ENCODE data around the gene SAC3D1.

SAC3D1 gene

GRCh38 chr11:65060913-65061408 lies 20.0 kb downstream of the SAC3D1 start:
- DNase-seq = no peak

GRCh38 chr11:65063532-65063931 lies 22.5 kb downstream of the SAC3D1 start:
- DNase-seq = no peak

- no peak for DNase-seq
Measured at GRCh38 chr11:65064847-65065240, 23.8 kb downstream of the SAC3D1 start.

GRCh38 chr11:65065851-65066250 lies 24.8 kb downstream of the SAC3D1 start:
- no peak for DNase-seq

- DNase-seq = no peak
Measured at GRCh38 chr11:65066315-65066714, 25.3 kb downstream of the SAC3D1 start.

- no peak for DNase-seq
Measured at GRCh38 chr11:65066805-65067291, 25.8 kb downstream of the SAC3D1 start.

GRCh38 chr11:65067446-65067845 lies 26.4 kb downstream of the SAC3D1 start:
- no peak for DNase-seq

- no peak for DNase-seq
Measured at GRCh38 chr11:65069217-65069616, 28.2 kb downstream of the SAC3D1 start.

- DNase-seq = no peak
Measured at GRCh38 chr11:65071907-65072630, 31.1 kb downstream of the SAC3D1 start.

- no peak for DNase-seq
Measured at GRCh38 chr11:65072631-65072966, 31.6 kb downstream of the SAC3D1 start.

GRCh38 chr11:65077451-65077850 lies 36.4 kb downstream of the SAC3D1 start:
- no peak for DNase-seq

GRCh38 chr11:65078151-65078550 lies 37.1 kb downstream of the SAC3D1 start:
- DNase-seq = peak; percentile 62

GRCh38 chr11:65078786-65079342 lies 37.9 kb downstream of the SAC3D1 start:
- DNase-seq = no peak

GRCh38 chr11:65083134-65083833 lies 42.3 kb downstream of the SAC3D1 start:
- no peak for DNase-seq

GRCh38 chr11:65083834-65084597 lies 43.0 kb downstream of the SAC3D1 start, which contains the start of the genes CDCA5 and ZFPL1:
TSS of gene CDCA5 (minus strand) at chr11:65084040. CDS start at chr11:65083978, 62 bp downstream.
TSS of gene ZFPL1 (plus strand) at chr11:65084222. CDS start at chr11:65084699, 477 bp downstream.
- peak; percentile 94 for DNase-seq

GRCh38 chr11:65084598-65085375 lies 43.8 kb downstream of the SAC3D1 start:
- no peak for DNase-seq

GRCh38 chr11:65085446-65085845 lies 44.4 kb downstream of the SAC3D1 start:
- DNase-seq = no peak

GRCh38 chr11:65086809-65087208 lies 45.8 kb downstream of the SAC3D1 start:
- DNase-seq = no peak

GRCh38 chr11:65087216-65087615 lies 46.2 kb downstream of the SAC3D1 start:
- no peak for DNase-seq

- DNase-seq = no peak
Measured at GRCh38 chr11:65087827-65088226, 46.8 kb downstream of the SAC3D1 start.

GRCh38 chr11:65089621-65090020 lies 48.6 kb downstream of the SAC3D1 start:
- DNase-seq = no peak

- no peak for DNase-seq
Measured at GRCh38 chr11:65090628-65091027, 49.6 kb downstream of the SAC3D1 start.

Measured in effector CD4-positive, alpha-beta T cell (primary cell).